PC-3 (cell line): ENCODE results near the gene TST. TPM values are rescaled to one million over a fixed set of nuclear protein-coding genes. Genes with fewer than 3 reads are reported as not detected.

ENCODE experiments used
- ATAC-seq: fragments of 200-7000 bp; cut with Tn5 transposase; 2 replicates; pipeline ENCODE4 v1.9.1; 2020; ENCODE audit warnings: mild to moderate bottlenecking, moderate library complexity
- BruUV-seq: library from RNA; stranded (reverse); fragments of 400-500 nt; replicated peaks from 2 replicates; lab custom pipeline; 2021; lab: Mats Ljungman, UMichigan
- CTCF ChIA-PET: fragments of 300-600 bp; sonication (Branson Sonifier 250); formaldehyde crosslinking; loops from one replicate; lab custom pipeline; 2022; ENCODE audit warnings: antibody characterized with exemption; lab: Charles Lee
- POLR2A ChIA-PET: fragments of 300-600 bp; sonication (Branson Sonifier 250); formaldehyde crosslinking; loops from one replicate; lab custom pipeline; 2022; ENCODE audit warnings: antibody characterized with exemption; ENCODE audit not compliant: unreplicated experiment; lab: Charles Lee
- DNase-seq: peaks from one replicate; pipeline ENCODE4 v3.0.0-alpha.2; 2015
- H2AFZ ChIP-seq: fragments of 300-600 bp; sonication (generic); 2 replicates; pipeline ENCODE4 v1.6.0; 2016; ENCODE audit warnings: antibody characterized with exemption, low read length
- H3F3A ChIP-seq: fragments of 300-600 bp; sonication (generic); one replicate; pipeline ENCODE4 v1.6.0; 2017; ENCODE audit warnings: antibody characterized with exemption, low read length, control low read depth, mild to moderate bottlenecking; ENCODE audit not compliant: unreplicated experiment
- H3K27ac ChIP-seq: fragments of 300-600 bp; sonication (generic); 2 replicates; pipeline ENCODE4 v1.5.1; 2016; ENCODE audit warnings: mild to moderate bottlenecking, low read length
- H3K27me3 ChIP-seq: fragments of 300-600 bp; sonication (generic); 2 replicates; pipeline ENCODE4 v1.6.1; 2016; ENCODE audit warnings: low read length, mixed read lengths
- H3K36me3 ChIP-seq: fragments of 300-600 bp; sonication (generic); 2 replicates; pipeline ENCODE4 v1.6.1; 2016; ENCODE audit warnings: low read depth, mixed run types, low read length, mixed read lengths
- H3K4me1 ChIP-seq: fragments of 300-600 bp; sonication (generic); 2 replicates; pipeline ENCODE4 v1.5.1; 2016; ENCODE audit warnings: low read length; ENCODE audit not compliant: insufficient read depth
- H3K4me2 ChIP-seq: fragments of 300-600 bp; sonication (generic); 2 replicates; pipeline ENCODE4 v1.6.0; 2016; ENCODE audit warnings: low read length
- H3K4me3 ChIP-seq: fragments of 300-600 bp; sonication (generic); 2 replicates; pipeline ENCODE4 v1.5.1; 2016; ENCODE audit warnings: mild to moderate bottlenecking, low read length, mixed read lengths
- H3K79me2 ChIP-seq: fragments of 300-600 bp; sonication (generic); 2 replicates; pipeline ENCODE4 v1.6.1; 2017; ENCODE audit warnings: low read length, mixed read lengths
- H3K9ac ChIP-seq: fragments of 300-600 bp; sonication (generic); 2 replicates; pipeline ENCODE4 v1.6.0; 2016; ENCODE audit warnings: mild to moderate bottlenecking, low read length
- H3K9me2 ChIP-seq: fragments of 300-600 bp; sonication (generic); replicated peaks from 2 replicates; pipeline ENCODE4 v1.6.1; 2016; ENCODE audit warnings: mixed run types, low read length, mixed read lengths
- H3K9me3 ChIP-seq: fragments of 300-600 bp; sonication (generic); 2 replicates; pipeline ENCODE4 v1.6.1; 2016; ENCODE audit warnings: low read length, mixed read lengths
- H4K20me1 ChIP-seq: fragments of 300-600 bp; sonication (generic); 2 replicates; pipeline ENCODE4 v1.6.1; 2016; ENCODE audit warnings: low read length, mixed read lengths
- EZH2 ChIP-seq: fragments of 300-600 bp; sonication (generic); IDR thresholded peaks from one replicate; pipeline ENCODE4 v1.6.1; 2017; ENCODE audit warnings: antibody characterized with exemption, mild to moderate bottlenecking, low read length; ENCODE audit not compliant: unreplicated experiment
- EZH2phosphoT487 ChIP-seq: fragments of 300-600 bp; sonication (generic); IDR thresholded peaks from 2 replicates; pipeline ENCODE4 v1.6.1; 2018; ENCODE audit warnings: mild to moderate bottlenecking, antibody characterized with exemption, low read length, borderline replicate concordance
- intact Hi-C: fragments of 100-400 bp; cut with micrococcal nuclease; formaldehyde crosslinking; loops from 2 replicates; pipeline ENCODE4 v1.9.0; 2023
- total RNA-seq: library from RNA; depleted of rRNA; stranded (reverse); fragments of >200 nt; gene quantifications from 2 replicates; pipeline ENCODE4 v1.2.3, GENCODE V29; 2014
- TF ChIP-seq, protein P1 (sequence below): fragments of 300-600 bp; sonication (generic); conservative IDR thresholded peaks from 2 replicates; pipeline ENCODE4 v1.5.1; 2017; ENCODE audit warnings: antibody characterized with exemption, low read depth, mild to moderate bottlenecking, low read length

The TST gene
- total RNA-seq, 1 experiment from 2014 or later, result 35.9 TPM

- Histone ChIP-seq H3K9me3 (no peaks in the 10 kb centered on the region), H3K4me3 (no peak overlapping the region), H3K27ac (no peak overlapping the region), H3K79me2 (no peaks in the 10 kb centered on the region), H3F3A (no peaks in the 10 kb centered on the region), H3K4me1 (peaks cover 20% of the 10 kb centered on the region), H4K20me1 (no peaks in the 10 kb centered on the region), H2AFZ (peak overlapping the region; percentile 39; the same call in 1 of the 2 replicates), H3K27me3 (no peaks in the 10 kb centered on the region), H3K9me2 (no peaks in the 10 kb centered on the region), H3K36me3 (no peaks in the 10 kb centered on the region), H3K4me2 (peak overlapping the region; percentile 48), H3K9ac (no peak overlapping the region)
- BruUV-seq, result no TSS peak
- intact Hi-C loops, result loop anchor here (1.0 kb wide), 1 partner anchor 59 kb away; no protein-coding TSS in a partner anchor
- ChIA-PET CTCF (no interaction called here), POLR2A (interaction anchor here (0.9 kb wide), 1 partner anchor 12 kb away, joined by 18 read pairs; no protein-coding TSS in a partner anchor)
- no peak for TF ChIP-seq EZH2phosphoT487
- TF ChIP-seq, protein P1, sequence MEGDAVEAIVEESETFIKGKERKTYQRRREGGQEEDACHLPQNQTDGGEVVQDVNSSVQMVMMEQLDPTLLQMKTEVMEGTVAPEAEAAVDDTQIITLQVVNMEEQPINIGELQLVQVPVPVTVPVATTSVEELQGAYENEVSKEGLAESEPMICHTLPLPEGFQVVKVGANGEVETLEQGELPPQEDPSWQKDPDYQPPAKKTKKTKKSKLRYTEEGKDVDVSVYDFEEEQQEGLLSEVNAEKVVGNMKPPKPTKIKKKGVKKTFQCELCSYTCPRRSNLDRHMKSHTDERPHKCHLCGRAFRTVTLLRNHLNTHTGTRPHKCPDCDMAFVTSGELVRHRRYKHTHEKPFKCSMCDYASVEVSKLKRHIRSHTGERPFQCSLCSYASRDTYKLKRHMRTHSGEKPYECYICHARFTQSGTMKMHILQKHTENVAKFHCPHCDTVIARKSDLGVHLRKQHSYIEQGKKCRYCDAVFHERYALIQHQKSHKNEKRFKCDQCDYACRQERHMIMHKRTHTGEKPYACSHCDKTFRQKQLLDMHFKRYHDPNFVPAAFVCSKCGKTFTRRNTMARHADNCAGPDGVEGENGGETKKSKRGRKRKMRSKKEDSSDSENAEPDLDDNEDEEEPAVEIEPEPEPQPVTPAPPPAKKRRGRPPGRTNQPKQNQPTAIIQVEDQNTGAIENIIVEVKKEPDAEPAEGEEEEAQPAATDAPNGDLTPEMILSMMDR, result no peak
- TF ChIP-seq EZH2, result no peak
- ATAC-seq, result no peak
- DNase-seq, result peak; percentile 37
Observed at GRCh38 chr22:37044634-37045625, 25.7 kb upstream of the TST start.

DNA sequence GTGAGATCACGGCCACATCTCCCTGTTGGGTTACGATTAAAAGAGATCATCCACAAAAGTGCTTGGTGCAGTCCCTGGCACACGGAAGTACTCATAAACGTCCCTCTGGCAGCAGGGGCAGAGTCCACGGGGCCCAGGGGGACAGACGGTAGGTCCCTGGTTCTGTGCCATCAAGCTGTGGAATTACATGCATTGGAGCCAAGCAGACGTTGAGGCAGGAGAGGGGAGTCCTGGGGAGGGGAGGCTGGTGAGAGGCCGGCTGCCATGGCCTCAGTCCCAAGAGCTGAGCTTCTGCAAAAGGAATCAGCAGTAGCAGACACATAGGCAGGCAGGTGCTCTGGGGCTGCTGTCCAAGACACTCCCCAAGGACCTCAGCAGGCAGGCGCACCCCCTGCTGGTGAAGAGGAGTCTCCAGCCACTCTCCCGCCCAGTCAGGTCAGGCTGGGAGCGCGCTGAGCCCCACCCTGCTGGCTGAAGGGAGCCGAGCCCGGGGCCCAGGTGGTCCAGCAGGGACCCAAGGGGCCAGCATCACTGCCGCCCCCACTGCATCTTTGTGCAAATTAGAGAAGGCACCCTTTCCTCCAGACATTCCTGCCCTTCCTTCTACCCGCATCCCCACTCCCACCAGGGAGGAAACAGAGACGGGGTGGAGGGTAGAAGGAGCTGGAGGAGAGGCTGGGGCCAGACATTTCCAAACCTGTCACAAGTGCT, 24.7 kb upstream of the TST start:
- TF ChIP-seq, protein P1, result peak; percentile 75
- TF ChIP-seq EZH2, result no peak
- peak overlapping the region; percentile 40; the same call in 1 of the 2 replicates for H2AFZ ChIP-seq
- H3K4me2 ChIP-seq, result peak overlapping the region; percentile 47

More for the DNA sequence above, 24.7 kb upstream of the TST start:
- intact Hi-C loops, result loop anchor here (1.0 kb wide), 1 partner anchor 58 kb away; no protein-coding TSS in a partner anchor
- Histone ChIP-seq H3K36me3 (no peaks in the 10 kb centered on the region), H3K79me2 (no peaks in the 10 kb centered on the region), H3K27me3 (no peaks in the 10 kb centered on the region), H3K27ac (no peak overlapping the region), H4K20me1 (no peaks in the 10 kb centered on the region), H3K9me2 (no peaks in the 10 kb centered on the region), H3K9ac (no peak overlapping the region), H3K4me1 (peaks cover 20% of the 10 kb centered on the region), H3F3A (no peaks in the 10 kb centered on the region), H3K4me3 (no peak overlapping the region), H3K9me3 (no peaks in the 10 kb centered on the region)
- no TSS peak for BruUV-seq
- ChIA-PET POLR2A (no interaction called here), CTCF (interaction anchor here (1.0 kb wide), 1 partner anchor 51 kb away, joined by 3 read pairs; no protein-coding TSS in a partner anchor)
- DNase-seq, result peak; percentile 66
- ATAC-seq, result peak; percentile 92
